Activated CD4-positive, alpha-beta T cell treated with anti-CD3 and anti-CD28 coated beads for 4 hours (primary cell): Measurements from ENCODE around the gene STK32A.

Experiments
- DNase-seq, 2 donors: peaks; one replicate each; pipeline ENCODE4 v3.0.0-alpha.2; 2020

STK32A gene

DNA sequence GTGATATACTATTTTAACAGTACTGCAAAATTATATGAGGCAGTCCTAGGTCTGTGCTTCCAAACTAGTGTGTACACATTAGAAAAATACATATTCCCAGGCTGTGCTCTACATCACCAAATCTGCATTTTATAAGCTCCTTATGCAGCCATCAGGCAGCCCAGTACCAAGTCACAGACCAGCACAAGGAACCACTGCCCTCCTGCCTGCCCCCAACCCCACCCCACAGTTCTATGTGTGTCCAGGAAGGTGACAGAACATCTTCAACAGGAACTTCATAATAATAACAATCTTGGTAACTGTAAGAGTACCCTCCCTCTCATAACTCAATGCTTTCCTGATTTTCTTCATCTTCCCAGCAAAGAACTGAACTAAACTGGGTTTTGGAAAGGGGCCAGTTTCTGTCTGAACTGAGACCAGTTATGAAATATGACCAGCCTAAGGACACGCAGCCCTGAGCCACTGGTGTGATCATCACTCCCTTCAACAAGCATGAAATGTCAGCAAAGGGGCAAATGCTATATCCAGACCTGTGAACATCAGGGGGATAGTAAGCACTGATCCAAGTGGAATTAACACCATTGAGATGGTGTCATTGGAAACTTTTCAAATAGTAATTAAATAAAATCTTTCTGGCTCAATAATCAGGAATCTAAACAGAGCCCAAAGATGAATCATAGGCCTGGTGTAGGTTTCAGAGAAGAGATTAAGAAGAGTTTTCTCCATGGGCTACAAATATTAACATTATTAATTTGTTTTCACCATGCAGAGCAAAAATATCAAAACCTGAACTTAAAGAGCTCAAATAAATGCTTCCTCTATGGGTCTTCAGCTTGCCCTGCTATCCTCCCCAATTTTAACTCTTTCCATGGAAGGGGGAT lies 192.9 kb downstream of the STK32A start:
- no peak for DNase-seq

DNA sequence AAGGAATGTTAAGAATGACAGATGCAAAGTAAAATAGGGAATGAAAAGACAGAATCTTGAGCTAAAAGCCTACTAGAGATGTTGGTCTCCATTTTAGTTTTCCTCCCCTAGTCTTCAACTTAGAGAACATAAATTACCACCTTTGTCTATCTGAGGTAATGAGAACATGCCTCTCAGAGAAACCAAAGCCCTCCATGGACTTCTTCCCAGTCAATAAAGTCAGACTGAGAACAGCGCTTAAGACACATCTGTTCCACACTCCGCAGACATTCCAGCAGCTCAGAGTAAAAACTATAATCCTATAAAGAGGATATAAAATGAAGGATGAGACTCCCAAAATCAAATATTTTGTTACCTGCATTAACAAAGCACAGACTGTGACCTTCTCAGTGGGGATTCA lies 195.8 kb downstream of the STK32A start:
- DNase-seq: no peak

DNA sequence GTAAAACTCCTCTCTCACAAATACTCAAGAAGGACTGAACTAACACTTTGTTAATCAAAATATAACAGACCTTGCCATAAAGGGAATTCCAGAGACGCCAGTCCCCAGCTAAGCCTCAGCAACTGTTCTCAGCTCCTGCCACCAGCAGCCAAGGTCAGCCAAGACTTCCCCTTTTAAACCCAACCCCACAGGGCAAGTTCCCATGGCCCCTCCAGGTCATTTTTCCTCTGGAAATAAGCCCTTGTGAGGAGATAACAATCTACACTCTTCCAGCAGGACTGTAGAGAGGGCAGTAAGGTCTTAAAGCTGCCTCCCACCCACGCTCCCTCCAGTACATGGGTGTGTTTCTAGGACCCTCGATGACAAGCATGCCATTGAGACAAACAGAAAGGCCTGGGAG lies 196.8 kb downstream of the STK32A start:
- no peak for DNase-seq

DNA sequence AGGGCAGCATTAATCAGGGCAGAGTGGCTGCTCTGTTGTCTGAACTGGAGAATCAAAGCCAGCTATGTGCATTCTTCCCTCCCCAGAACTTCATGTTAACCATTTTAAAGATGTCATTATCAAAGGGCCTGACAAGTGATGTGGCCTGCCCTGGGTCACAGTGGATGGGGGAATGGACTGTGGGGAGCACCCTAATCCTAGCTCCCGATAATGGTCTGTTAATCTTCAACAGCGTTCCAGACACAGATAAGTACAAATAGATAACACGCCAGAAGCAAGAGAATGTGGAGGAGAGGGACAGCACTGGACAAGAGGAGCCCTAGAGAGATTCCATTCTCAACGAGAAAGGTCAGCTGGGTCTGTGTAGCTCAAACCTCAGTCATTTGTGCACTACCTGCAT lies 197.5 kb downstream of the STK32A start:
- DNase-seq: no peak

DNA sequence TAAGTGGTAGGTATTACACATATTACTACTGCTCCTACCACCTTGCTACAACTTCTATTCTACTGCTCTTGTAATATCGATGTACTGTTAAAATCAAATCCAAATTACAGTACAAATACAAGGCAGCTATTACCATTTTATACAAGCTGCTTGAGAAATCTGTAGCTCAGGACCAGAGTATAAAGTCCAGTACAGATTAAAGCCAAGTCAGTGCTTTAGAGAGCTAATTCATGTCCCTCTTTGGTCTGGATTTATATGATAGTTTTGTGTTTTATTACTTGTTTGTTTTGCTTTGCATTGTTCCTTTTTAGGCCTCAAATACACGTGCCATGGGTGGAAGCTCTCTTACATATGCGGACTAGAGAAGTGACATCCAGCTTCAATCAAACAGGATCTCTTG lies 199.2 kb downstream of the STK32A start:
- DNase-seq: no peak

DNA sequence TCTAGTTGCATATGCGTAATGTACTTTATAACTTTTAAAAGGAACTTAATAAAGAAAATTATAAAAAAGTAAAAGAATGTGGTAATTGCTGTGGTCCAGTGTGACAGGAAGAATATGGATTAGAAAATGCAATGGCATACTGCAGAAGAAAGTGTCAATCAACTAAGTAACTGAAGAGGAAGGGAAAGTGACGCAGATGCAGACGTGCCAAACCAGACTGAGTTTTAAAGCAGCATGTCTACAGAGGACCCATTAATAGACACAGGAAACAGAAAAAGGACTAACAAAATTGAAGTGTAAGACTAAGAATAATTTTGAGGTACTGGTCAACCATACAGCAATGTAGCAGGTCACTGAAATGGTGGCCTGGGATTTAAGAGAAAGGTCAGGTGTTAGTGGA lies 201.8 kb downstream of the STK32A start:
- no peak for DNase-seq

DNA sequence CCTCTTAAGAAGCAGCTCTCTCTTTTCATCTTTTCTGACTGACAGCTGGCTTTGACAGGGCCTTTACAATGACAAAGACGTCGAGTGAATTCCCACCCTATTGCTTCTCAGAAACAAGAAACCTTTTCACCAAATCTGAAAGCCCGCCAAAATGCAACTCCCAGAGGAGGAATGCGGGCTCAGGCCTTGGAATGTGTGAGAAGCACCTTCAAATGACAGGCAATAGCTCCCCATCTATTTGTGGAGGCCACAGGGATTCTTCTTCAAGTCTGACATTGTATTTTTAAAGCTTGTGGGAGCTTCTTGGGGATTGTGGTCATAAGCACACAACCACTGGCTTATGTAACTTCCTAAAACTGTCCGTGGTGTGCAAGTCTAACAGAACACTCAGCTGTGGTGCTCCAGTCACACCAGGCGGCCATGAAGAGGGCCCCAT lies 202.4 kb downstream of the STK32A start:
- no peak for DNase-seq
